Cardiac fibroblast (primary cell): ENCODE data around the gene MDH1.

Experiments used
- DNase-seq, 2 donors: peaks; one replicate each; pipeline versions ENCODE4 v3.0.0 to v3.0.0-alpha.2; 2010; ENCODE audit warnings: low read depth in 2 of 2
- H3K4me3 ChIP-seq, 2 donors: replicated peaks in 1 of 2; 1 replicate in 1 of 2; 2 replicates in 1 of 2; pipeline ENCODE4 v1.5.1; 2011; ENCODE audit warnings: low read depth in 2 of 2, low read length in 2 of 2, mild to moderate bottlenecking in 2 of 2, moderate library complexity in 1 of 2
- CTCF ChIP-seq: IDR thresholded peaks from one replicate; pipeline ENCODE4 v1.5.1; 2011; ENCODE audit warnings: low read depth, mild to moderate bottlenecking, low read length, inconsistent platforms

Gene MDH1

GRCh38 chr2:63632382-63632781, 43.6 kb downstream of the MDH1 start:
- H3K4me3 ChIP-seq = no peak overlapping the region
- TF ChIP-seq CTCF = no peak
- no peak for DNase-seq

- DNase-seq = no peak
- TF ChIP-seq CTCF = no peak
- no peak overlapping the region for H3K4me3 ChIP-seq
These were observed 50.6 kb downstream of the MDH1 start for GRCh38 chr2:63639344-63639743.

GRCh38 chr2:63642946-63643345, 54.2 kb downstream of the MDH1 start:
- TF ChIP-seq CTCF = no peak
- H3K4me3 ChIP-seq = no peak overlapping the region

GRCh38 chr2:63643486-63643885, 54.7 kb downstream of the MDH1 start:
- peak in 1 of 2 donors; percentile 53 for DNase-seq
- TF ChIP-seq CTCF = no peak
- no peak overlapping the region for H3K4me3 ChIP-seq

More at GRCh38 chr2:63642946-63643345, 54.2 kb downstream of the MDH1 start:
- peak in 1 of 2 donors; percentile 42 for DNase-seq

GRCh38 chr2:63648632-63649031, 59.9 kb downstream of the MDH1 start:
- no peak for DNase-seq
- no peak overlapping the region for H3K4me3 ChIP-seq
- TF ChIP-seq CTCF = no peak

- no peak overlapping the region for H3K4me3 ChIP-seq
- no peak for TF ChIP-seq CTCF
- no peak for DNase-seq
These were observed 61.1 kb downstream of the MDH1 start for GRCh38 chr2:63649829-63650228.

GRCh38 chr2:63650756-63651155, 62.0 kb downstream of the MDH1 start:
- DNase-seq = no peak
- H3K4me3 ChIP-seq = no peak overlapping the region
- no peak for TF ChIP-seq CTCF
